Stimulated activated CD8-positive, alpha-beta memory T cell treated with anti-CD3 and anti-CD28 coated beads, Interleukin-2, amount 100 ng/mL, for 48 hours (primary cell): Measurements from ENCODE around the gene PPP2R5C.

Experiments
- DNase-seq, 2 donors: peaks; one replicate each; pipeline ENCODE4 v3.0.0-alpha.2; 2020; ENCODE audit warnings: low read depth in 2 of 2

Gene PPP2R5C

GRCh38 chr14:101887219-101887618 lies 125.7 kb downstream of the PPP2R5C start:
- DNase-seq = no peak

- no peak for DNase-seq
These were observed 126.7 kb downstream of the PPP2R5C start for GRCh38 chr14:101888182-101888581.

GRCh38 chr14:101889366-101889765 lies 127.9 kb downstream of the PPP2R5C start:
- DNase-seq = no peak

GRCh38 chr14:101889898-101890297 lies 128.4 kb downstream of the PPP2R5C start:
- DNase-seq = no peak

- DNase-seq = no peak
These were observed 130.0 kb downstream of the PPP2R5C start for GRCh38 chr14:101891471-101891870.

GRCh38 chr14:101893759-101894158 lies 132.2 kb downstream of the PPP2R5C start:
- no peak for DNase-seq

GRCh38 chr14:101894365-101895081 lies 133.0 kb downstream of the PPP2R5C start:
- DNase-seq = no peak

- DNase-seq = no peak
These were observed 133.7 kb downstream of the PPP2R5C start for GRCh38 chr14:101895256-101895655.

GRCh38 chr14:101897326-101897725 lies 135.8 kb downstream of the PPP2R5C start:
- no peak for DNase-seq

- no peak for DNase-seq
These were observed 136.9 kb downstream of the PPP2R5C start for GRCh38 chr14:101898416-101898815.

GRCh38 chr14:101899263-101899662 lies 137.8 kb downstream of the PPP2R5C start:
- no peak for DNase-seq

- DNase-seq = no peak
These were observed 138.7 kb downstream of the PPP2R5C start for GRCh38 chr14:101900253-101900652.

- DNase-seq = no peak
These were observed 141.6 kb downstream of the PPP2R5C start for GRCh38 chr14:101903111-101903561.

GRCh38 chr14:101905614-101906013 lies 144.1 kb downstream of the PPP2R5C start:
- DNase-seq = no peak

GRCh38 chr14:101906645-101907044 lies 145.1 kb downstream of the PPP2R5C start:
- no peak for DNase-seq

GRCh38 chr14:101907619-101908018 lies 146.1 kb downstream of the PPP2R5C start:
- DNase-seq = no peak

- DNase-seq = no peak
These were observed 147.3 kb downstream of the PPP2R5C start for GRCh38 chr14:101908795-101909194.

- DNase-seq = no peak
These were observed 148.0 kb downstream of the PPP2R5C start for GRCh38 chr14:101909371-101910096.

GRCh38 chr14:101912841-101913240 lies 151.3 kb downstream of the PPP2R5C start:
- DNase-seq = no peak

GRCh38 chr14:101914083-101914482 lies 152.6 kb downstream of the PPP2R5C start:
- DNase-seq = no peak

GRCh38 chr14:101915871-101916815 lies 154.6 kb downstream of the PPP2R5C start:
- no peak for DNase-seq

- no peak for DNase-seq
These were observed 155.4 kb downstream of the PPP2R5C start for GRCh38 chr14:101916816-101917412.
